ENCODE measurements around the gene ZBTB7C. TPM values are rescaled to one million over a fixed set of nuclear protein-coding genes. Genes with fewer than 3 reads are reported as not detected.

ZBTB7C gene
- polyA plus RNA-seq, 2 of the 4 experiments (the other 2 are of a cell fraction) = 0.10 to 0.12 TPM

GRCh38 chr18:48026216-48026615 is 383.0 kb downstream of the ZBTB7C start:
- FAIRE-seq (no peak), ATAC-seq (no peak), DNase-seq (ENCODE audit: low read depth in 1 of 2, low spot score in 1 of 2) (no peak)
- 93% methylated on average over 8 of the region's 8 CpGs for WGBS (ENCODE audit: missing lambda C conversion rate)
- TF ChIP-seq PBX3 (IDR thresholded peaks at IDR 0.05) = no peak
- no peak overlapping the region for H3K4me3 ChIP-seq
- ChIA-PET CTCF (interaction anchor here (0.6 to 2.3 kb wide), 5 partner anchors 10 to 420 kb away, joined by 3 to 23 read pairs (median 3); no protein-coding TSS in a partner anchor), POLR2A (no interaction called here)
- H3K4me2 ChIP-seq = no peak overlapping the region
- peaks cover 55% of the 10 kb centered on the region for H3K4me1 ChIP-seq
- no peaks in the 10 kb centered on the region for H3K9me3 ChIP-seq
- H3K27ac ChIP-seq = no peak overlapping the region; a peak in 1 of 6 replicates

- Histone ChIP-seq H3K4me1 (peaks cover 59% of the 10 kb centered on the region), H3K4me2 (no peak overlapping the region), H3K4me3 (no peak overlapping the region), H3K9me3 (no peaks in the 10 kb centered on the region), H3K27ac (peak overlapping the region; percentile 81 to 91; a peak in 4 of 6 replicates)
- CTCF ChIA-PET = interaction anchor here (0.7 to 2.8 kb wide), 12 partner anchors 9 to 444 kb away, joined by 3 to 23 read pairs (median 4); no protein-coding TSS in a partner anchor
- POLR2A ChIA-PET = no interaction called here
- ATAC-seq (no peak), DNase-seq (ENCODE audit: low read depth in 1 of 2, low spot score in 1 of 2) (no peak), FAIRE-seq (no peak)
- TF ChIP-seq REST (IDR thresholded peaks at IDR 0.05) (no peak), RARB (CRISPR knock-in tag; IDR thresholded peaks at IDR 0.05) (no peak), RCOR1 (IDR thresholded peaks at IDR 0.05; ENCODE audit: low read depth, low read length) (no peak), ELK1 (IDR thresholded peaks at IDR 0.05; ENCODE audit: low read depth, low read length) (no peak), KDM1A (IDR thresholded peaks at IDR 0.05; ENCODE audit: low read depth) (no peak), FOSB (CRISPR knock-in tag; IDR thresholded peaks at IDR 0.05) (no peak), MAX (IDR thresholded peaks at IDR 0.05) (no peak), EHF (CRISPR knock-in tag; IDR thresholded peaks at IDR 0.05) (no peak), RNF2 (IDR thresholded peaks at IDR 0.05; ENCODE audit: borderline replicate concordance, low read depth) (no peak), GATA3 (IDR thresholded peaks at IDR 0.05; ENCODE audit: borderline replicate concordance) (no peak), POLR2AphosphoS2 (conservative IDR thresholded peaks at IDR 0.05; ENCODE audit: low read length) (no peak), MAFK (IDR thresholded peaks at IDR 0.05; ENCODE audit: partially characterized antibody) (no peak)
- 93% methylated on average over 5 of the region's 7 CpGs for WGBS (ENCODE audit: missing lambda C conversion rate)
Observed at GRCh38 chr18:48024881-48025660, 384.1 kb downstream of the ZBTB7C start.

- DNase-seq (ENCODE audit: low read depth in 1 of 2, low spot score in 1 of 2) (no peak), FAIRE-seq (no peak), ATAC-seq (peak in 1 of 2 experiments; percentile 5; a peak in 1 of 6 replicates)
- H3K4me1 ChIP-seq = peaks cover 62% of the 10 kb centered on the region
- H3K4me2 ChIP-seq = peak overlapping the region; percentile 45
- POLR2A ChIA-PET = interaction anchor here (0.9 kb wide), 1 partner anchor 94 kb away, joined by 3 read pairs; the partner anchor contains the start of gene SMAD2
- CTCF ChIA-PET = interaction anchor here (0.7 to 2.8 kb wide), 14 partner anchors 10 to 445 kb away, joined by 3 to 16 read pairs (median 4); no protein-coding TSS in a partner anchor
- H3K9me3 ChIP-seq = no peaks in the 10 kb centered on the region
- H3K27ac ChIP-seq = peak overlapping the region; percentile 81 to 91
- H3K4me3 ChIP-seq = no peak overlapping the region
- no CpG with 5 or more reads among the region's 4 CpGs for WGBS (ENCODE audit: missing lambda C conversion rate)
- TF ChIP-seq FOSL2 (IDR thresholded peaks at IDR 0.05) (no peak), FOSL2 (CRISPR knock-in tag; IDR thresholded peaks at IDR 0.05) (no peak), BHLHE40 (IDR thresholded peaks at IDR 0.05; ENCODE audit: low read depth, low read length) (no peak), E2F6 (IDR thresholded peaks at IDR 0.05; ENCODE audit: borderline replicate concordance, low read depth) (no peak), MYC (IDR thresholded peaks at IDR 0.05; ENCODE audit: borderline replicate concordance, low read length) (no peak), MAZ (IDR thresholded peaks at IDR 0.05; ENCODE audit: borderline replicate concordance, low read depth, low read length) (no peak), CBX8 (IDR thresholded peaks at IDR 0.05) (no peak), ATOH8 (CRISPR knock-in tag; IDR thresholded peaks at IDR 0.05; ENCODE audit: low read depth) (no peak), FOXS1 (CRISPR knock-in tag; IDR thresholded peaks at IDR 0.05) (no peak), HEYL (CRISPR knock-in tag; IDR thresholded peaks at IDR 0.05) (no peak), HDAC2 (IDR thresholded peaks at IDR 0.05) (no peak), RCOR1 (IDR thresholded peaks at IDR 0.05; ENCODE audit: low read depth, low read length) (no peak)
Observed at GRCh38 chr18:48024009-48024512, 385.1 kb downstream of the ZBTB7C start.

All from A549 (cell line).